ENCODE results near the gene CSKMT. TPM values are rescaled to one million over a fixed set of nuclear protein-coding genes. Genes with fewer than 3 reads are reported as not detected.

The CSKMT gene
- total and polyA plus RNA-seq, 3 experiments from 2014 or later: 3.6 to 48.3 (median 43.1) TPM

Other genes with a start within 250 kb of the CSKMT start
- not detected for gene SCGB1A1, start 246.3 kb upstream of the CSKMT start, total RNA-seq
- not detected for gene SCGB1A1, start 246.3 kb upstream of the CSKMT start, polyA plus RNA-seq
- 100 to 1,000 TPM; 187 to 193 TPM for gene AHNAK, start 118.5 kb upstream of the CSKMT start, total RNA-seq
- gene AHNAK, start 118.5 kb upstream of the CSKMT start, polyA plus RNA-seq: 125 TPM
- gene EEF1G, start 91.4 kb upstream of the CSKMT start, total RNA-seq: 1,000 to 10,000 TPM; 1,800 to 1,846 TPM
- gene EEF1G, start 91.4 kb upstream of the CSKMT start, polyA plus RNA-seq: 1,157 TPM
- gene TUT1, start 73.8 kb upstream of the CSKMT start, total RNA-seq: 10 to 100 TPM; 30.8 to 32.7 TPM
- 13.7 TPM for gene TUT1, start 73.8 kb upstream of the CSKMT start, polyA plus RNA-seq
- 100 to 1,000 TPM; 248 to 263 TPM for gene MTA2, start 63.4 kb upstream of the CSKMT start, total RNA-seq
- 37.4 TPM for gene MTA2, start 63.4 kb upstream of the CSKMT start, polyA plus RNA-seq
- 100 to 1,000 TPM; 133 to 134 TPM for gene EML3, start 52.5 kb upstream of the CSKMT start, total RNA-seq
- 22.9 TPM for gene EML3, start 52.5 kb upstream of the CSKMT start, polyA plus RNA-seq
- gene ROM1, start 52.1 kb upstream of the CSKMT start, total RNA-seq: 1 to 10 TPM; 4.9 to 5.3 TPM
- gene ROM1, start 52.1 kb upstream of the CSKMT start, polyA plus RNA-seq: 1.7 TPM
- gene B3GAT3, start 43.3 kb upstream of the CSKMT start, total RNA-seq: 10 to 100 TPM; 67.4 to 68.2 TPM
- 48.9 TPM for gene B3GAT3, start 43.3 kb upstream of the CSKMT start, polyA plus RNA-seq
- gene GANAB, start 18.7 kb upstream of the CSKMT start, total RNA-seq: 100 to 1,000 TPM; 213 to 219 TPM
- 164 TPM for gene GANAB, start 18.7 kb upstream of the CSKMT start, polyA plus RNA-seq
- gene INTS5, start 12.0 kb upstream of the CSKMT start, total RNA-seq: 10 to 100 TPM; 41.3 to 45.9 TPM
- gene INTS5, start 12.0 kb upstream of the CSKMT start, polyA plus RNA-seq: 45.2 TPM
- 100 to 1,000 TPM; 178 to 182 TPM for gene C11orf98, start 102 bp upstream of the CSKMT start, total RNA-seq
- 118 TPM for gene C11orf98, start 102 bp upstream of the CSKMT start, polyA plus RNA-seq
- gene UQCC3, start 6.4 kb downstream of the CSKMT start, total RNA-seq: 1 to 10 TPM; 7.1 to 7.5 TPM
- 11.2 TPM for gene UQCC3, start 6.4 kb downstream of the CSKMT start, polyA plus RNA-seq
- gene LBHD1, start 7.0 kb downstream of the CSKMT start, total RNA-seq: 10 to 100 TPM; 22.6 to 22.9 TPM
- 7.6 TPM for gene LBHD1, start 7.0 kb downstream of the CSKMT start, polyA plus RNA-seq
- 100 to 1,000 TPM; 142 to 143 TPM for gene UBXN1, start 13.8 kb downstream of the CSKMT start, total RNA-seq
- gene UBXN1, start 13.8 kb downstream of the CSKMT start, polyA plus RNA-seq: 164 TPM
- gene LRRN4CL, start 24.2 kb downstream of the CSKMT start, total RNA-seq: under 1 TPM; 0.11 to 0.22 TPM
- gene LRRN4CL, start 24.2 kb downstream of the CSKMT start, polyA plus RNA-seq: not detected
- gene BSCL2, start 42.1 kb downstream of the CSKMT start, total RNA-seq: 10 to 100 TPM; 32.9 to 33.3 TPM
- gene BSCL2, start 42.1 kb downstream of the CSKMT start, polyA plus RNA-seq: 48.8 TPM
- gene GNG3, start 42.4 kb downstream of the CSKMT start, total RNA-seq: not detected
- gene GNG3, start 42.4 kb downstream of the CSKMT start, polyA plus RNA-seq: 0.36 TPM
- gene HNRNPUL2, start 62.1 kb downstream of the CSKMT start, total RNA-seq: 10 to 100 TPM; 58.7 to 64.3 TPM
- gene HNRNPUL2, start 62.1 kb downstream of the CSKMT start, polyA plus RNA-seq: 3.3 TPM
- 10 to 100 TPM; 36.7 to 37.2 TPM for gene TTC9C, start 63.2 kb downstream of the CSKMT start, total RNA-seq
- 22.2 TPM for gene TTC9C, start 63.2 kb downstream of the CSKMT start, polyA plus RNA-seq
- 10 to 100 TPM in 1 of 2 experiments, 1 to 10 TPM in 1; 9.4 to 11.6 TPM for gene ZBTB3, start 88.8 kb downstream of the CSKMT start, total RNA-seq
- gene ZBTB3, start 88.8 kb downstream of the CSKMT start, polyA plus RNA-seq: 3.5 TPM
- gene POLR2G, start 96.3 kb downstream of the CSKMT start, total RNA-seq: 100 to 1,000 TPM; 151 to 160 TPM
- gene POLR2G, start 96.3 kb downstream of the CSKMT start, polyA plus RNA-seq: 272 TPM
- 10 to 100 TPM; 21.8 to 24.1 TPM for gene TAF6L, start 106.1 kb downstream of the CSKMT start, total RNA-seq
- 9.6 TPM for gene TAF6L, start 106.1 kb downstream of the CSKMT start, polyA plus RNA-seq
- gene TMEM179B, start 122.1 kb downstream of the CSKMT start, total RNA-seq: 10 to 100 TPM; 46.4 to 49.2 TPM
- 135 TPM for gene TMEM179B, start 122.1 kb downstream of the CSKMT start, polyA plus RNA-seq
- 10 to 100 TPM; 13.0 to 14.6 TPM for gene TMEM223, start 126.7 kb downstream of the CSKMT start, total RNA-seq
- 56.0 TPM for gene TMEM223, start 126.7 kb downstream of the CSKMT start, polyA plus RNA-seq
- gene NXF1, start 140.1 kb downstream of the CSKMT start, total RNA-seq: 100 to 1,000 TPM; 112 to 126 TPM
- gene NXF1, start 140.1 kb downstream of the CSKMT start, polyA plus RNA-seq: 81.2 TPM
- 10 to 100 TPM; 34.7 to 35.3 TPM for gene STX5, start 166.7 kb downstream of the CSKMT start, total RNA-seq
- gene STX5, start 166.7 kb downstream of the CSKMT start, polyA plus RNA-seq: 37.2 TPM
- gene TEX54, start 167.5 kb downstream of the CSKMT start, total RNA-seq: under 1 TPM in 1 of 2 experiments, not detected in 1; 0.50 TPM
- 0.66 TPM for gene TEX54, start 167.5 kb downstream of the CSKMT start, polyA plus RNA-seq
- 100 to 1,000 TPM; 124 to 131 TPM for gene WDR74, start 174.3 kb downstream of the CSKMT start, total RNA-seq
- 42.4 TPM for gene WDR74, start 174.3 kb downstream of the CSKMT start, polyA plus RNA-seq
- gene SLC3A2, start 215.6 kb downstream of the CSKMT start, total RNA-seq: 100 to 1,000 TPM; 426 to 430 TPM
- gene SLC3A2, start 215.6 kb downstream of the CSKMT start, polyA plus RNA-seq: 180 TPM